A673 (cell line): ENCODE data around the gene INTS15. TPM values are rescaled to one million over a fixed set of nuclear protein-coding genes. Genes with fewer than 3 reads are reported as not detected.

Experiments used
- BruUV-seq: library from RNA; stranded (reverse); fragments of 400-500 nt; replicated peaks from 2 replicates; lab custom pipeline; 2021; lab: Mats Ljungman, UMichigan
- CTCF ChIA-PET: fragments of 300-600 bp; sonication (Branson Sonifier 250); formaldehyde crosslinking; loops from one replicate; lab custom pipeline; 2022; ENCODE audit warnings: antibody characterized with exemption; lab: Charles Lee
- POLR2A ChIA-PET: fragments of 300-600 bp; sonication (Branson Sonifier 250); formaldehyde crosslinking; loops from one replicate; lab custom pipeline; 2022; ENCODE audit warnings: antibody characterized with exemption; ENCODE audit not compliant: low non-redundant PET; lab: Charles Lee
- DNase-seq: peaks from one replicate; pipeline ENCODE4 v3.0.0-alpha.2; 2015; ENCODE audit warnings: low spot score
- H3K27ac ChIP-seq: fragments of 200-600 bp; sonication (generic); 2 replicates; pipeline ENCODE4 v1.5.1; 2016; ENCODE audit warnings: mixed run types, low read depth, mild to moderate bottlenecking, mixed read lengths, antibody characterized with exemption, low read length; ENCODE audit not compliant: poor library complexity, severe bottlenecking
- H3K27me3 ChIP-seq: fragments of 200-600 bp; sonication (generic); replicated peaks from 2 replicates; pipeline ENCODE4 v1.6.1; 2017; ENCODE audit warnings: mixed run types, low read depth, mild to moderate bottlenecking, mixed read lengths, antibody characterized with exemption, low read length; ENCODE audit not compliant: insufficient read depth, poor library complexity
- H3K36me3 ChIP-seq: fragments of 200-600 bp; sonication (generic); 2 replicates; pipeline ENCODE4 v1.6.1; 2016; ENCODE audit warnings: mixed run types, mild to moderate bottlenecking, mixed read lengths, antibody characterized with exemption, low read length; ENCODE audit not compliant: insufficient read depth, poor library complexity, severe bottlenecking
- H3K4me1 ChIP-seq: fragments of 200-600 bp; sonication (generic); 2 replicates; pipeline ENCODE4 v1.6.1; 2017; ENCODE audit warnings: mixed run types, mild to moderate bottlenecking, mixed read lengths, antibody characterized with exemption, low read length; ENCODE audit not compliant: insufficient read depth, poor library complexity, severe bottlenecking
- H3K4me3 ChIP-seq: fragments of 200-600 bp; sonication (generic); 2 replicates; pipeline ENCODE4 v1.5.1; 2016; ENCODE audit warnings: low read depth, mixed run types, mild to moderate bottlenecking, mixed read lengths, low read length; ENCODE audit not compliant: poor library complexity, severe bottlenecking
- H3K9me3 ChIP-seq: fragments of 200-600 bp; sonication (generic); 2 replicates; pipeline ENCODE4 v1.6.1; 2016; ENCODE audit warnings: mixed run types, low read depth, mild to moderate bottlenecking, mixed read lengths, antibody characterized with exemption, low read length; ENCODE audit not compliant: poor library complexity, severe bottlenecking
- EZH2 ChIP-seq: fragments of 200-600 bp; sonication (generic); IDR thresholded peaks from 2 replicates; pipeline ENCODE4 v1.6.1; 2017; ENCODE audit warnings: borderline replicate concordance, low read depth, mild to moderate bottlenecking, mixed read lengths, antibody characterized with exemption, low read length; ENCODE audit not compliant: poor library complexity, severe bottlenecking
- intact Hi-C: fragments of 100-400 bp; cut with micrococcal nuclease; formaldehyde crosslinking; loops from one replicate; pipeline ENCODE4 v1.10.0; 2022; ENCODE audit not compliant: unreplicated experiment
- total RNA-seq: library from RNA; stranded (reverse); gene quantifications from 2 replicates; pipeline ENCODE4 v1.2.3, GENCODE V29; 2021
- TF ChIP-seq, protein P1 (sequence below): fragments of 300-800, 200-600 bp; sonication (generic); conservative IDR thresholded peaks from 2 replicates; pipeline ENCODE4 v1.5.1; 2017; ENCODE audit warnings: low read depth, mild to moderate bottlenecking, antibody characterized with exemption, low read length, moderate library complexity, mixed read lengths

The INTS15 gene
- total RNA-seq, 1 experiment from 2014 or later: 39.7 TPM

DNA sequence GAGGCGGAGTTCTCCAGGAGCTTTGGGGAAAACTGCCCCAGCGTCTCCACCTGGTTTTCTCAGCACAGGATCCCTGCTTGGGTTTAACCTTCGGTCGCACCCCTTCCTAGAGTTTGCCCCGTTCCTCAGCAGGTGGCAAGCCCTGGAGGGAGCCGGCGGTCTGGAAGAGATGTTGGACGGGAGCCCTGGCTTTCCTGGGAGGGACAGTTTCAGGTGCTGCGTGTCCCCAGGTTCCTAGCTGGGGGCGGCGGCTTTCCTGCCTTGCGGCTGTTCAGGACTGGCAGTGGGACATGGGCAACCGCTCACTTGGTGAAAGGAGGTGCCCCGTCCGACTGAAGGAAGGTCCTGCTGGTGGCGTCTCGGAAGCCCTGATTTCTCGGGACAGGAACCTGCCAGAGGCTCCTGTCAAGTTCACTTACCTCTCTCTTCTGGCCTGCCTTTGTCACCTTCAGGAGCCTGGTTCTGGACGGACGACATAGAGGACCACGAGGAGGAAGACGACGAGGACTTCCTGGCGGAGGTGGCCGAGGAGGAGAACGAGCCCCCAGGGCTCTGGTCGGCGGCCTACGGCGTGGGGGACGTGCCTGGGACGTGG, 62.1 kb downstream of the INTS15 start:
- TF ChIP-seq, protein P1, sequence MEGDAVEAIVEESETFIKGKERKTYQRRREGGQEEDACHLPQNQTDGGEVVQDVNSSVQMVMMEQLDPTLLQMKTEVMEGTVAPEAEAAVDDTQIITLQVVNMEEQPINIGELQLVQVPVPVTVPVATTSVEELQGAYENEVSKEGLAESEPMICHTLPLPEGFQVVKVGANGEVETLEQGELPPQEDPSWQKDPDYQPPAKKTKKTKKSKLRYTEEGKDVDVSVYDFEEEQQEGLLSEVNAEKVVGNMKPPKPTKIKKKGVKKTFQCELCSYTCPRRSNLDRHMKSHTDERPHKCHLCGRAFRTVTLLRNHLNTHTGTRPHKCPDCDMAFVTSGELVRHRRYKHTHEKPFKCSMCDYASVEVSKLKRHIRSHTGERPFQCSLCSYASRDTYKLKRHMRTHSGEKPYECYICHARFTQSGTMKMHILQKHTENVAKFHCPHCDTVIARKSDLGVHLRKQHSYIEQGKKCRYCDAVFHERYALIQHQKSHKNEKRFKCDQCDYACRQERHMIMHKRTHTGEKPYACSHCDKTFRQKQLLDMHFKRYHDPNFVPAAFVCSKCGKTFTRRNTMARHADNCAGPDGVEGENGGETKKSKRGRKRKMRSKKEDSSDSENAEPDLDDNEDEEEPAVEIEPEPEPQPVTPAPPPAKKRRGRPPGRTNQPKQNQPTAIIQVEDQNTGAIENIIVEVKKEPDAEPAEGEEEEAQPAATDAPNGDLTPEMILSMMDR: no peak
- no peak for TF ChIP-seq EZH2
- no peaks in the 10 kb centered on the region for H3K27me3 ChIP-seq
- peaks cover 21% of the 10 kb centered on the region for H3K36me3 ChIP-seq
- BruUV-seq: no TSS peak
- H3K27ac ChIP-seq: no peak overlapping the region
- CTCF ChIA-PET: no interaction called here
- intact Hi-C loops: no loop called here
- H3K4me1 ChIP-seq: no peaks in the 10 kb centered on the region
- H3K9me3 ChIP-seq: no peaks in the 10 kb centered on the region
- POLR2A ChIA-PET: no interaction called here
- DNase-seq: no peak
- no peak overlapping the region for H3K4me3 ChIP-seq

DNA sequence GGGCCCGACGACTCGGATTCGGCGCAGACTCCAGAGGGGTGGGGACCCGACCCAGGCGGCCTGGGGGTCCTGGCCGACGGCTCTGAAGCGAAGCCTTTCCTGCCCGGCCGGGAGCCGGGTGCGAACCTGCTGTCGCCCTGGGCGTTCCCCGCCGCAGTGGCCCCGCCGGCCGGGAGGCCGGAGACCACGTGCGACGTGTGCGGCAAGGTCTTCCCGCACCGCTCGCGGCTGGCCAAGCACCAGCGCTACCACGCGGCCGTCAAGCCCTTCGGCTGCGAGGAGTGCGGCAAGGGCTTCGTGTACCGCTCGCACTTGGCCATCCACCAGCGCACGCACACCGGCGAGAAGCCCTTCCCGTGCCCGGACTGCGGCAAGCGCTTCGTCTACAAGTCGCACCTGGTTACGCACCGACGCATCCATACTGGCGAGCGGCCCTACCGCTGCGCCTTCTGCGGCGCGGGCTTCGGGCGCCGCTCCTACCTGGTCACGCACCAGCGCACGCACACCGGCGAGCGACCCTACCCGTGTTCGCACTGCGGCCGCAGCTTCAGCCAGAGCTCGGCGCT, 62.7 kb downstream of the INTS15 start:
- H3K36me3 ChIP-seq: peaks cover 18% of the 10 kb centered on the region
- no peaks in the 10 kb centered on the region for H3K9me3 ChIP-seq
- intact Hi-C loops: no loop called here
- POLR2A ChIA-PET: no interaction called here
- no peak overlapping the region for H3K4me3 ChIP-seq
- CTCF ChIA-PET: interaction anchor here (0.6 kb wide), 1 partner anchor 656 kb away, joined by 4 read pairs; no protein-coding TSS in a partner anchor
- no peak for TF ChIP-seq EZH2
- TF ChIP-seq, protein P1: no peak
- H3K27ac ChIP-seq: no peak overlapping the region
- H3K4me1 ChIP-seq: no peaks in the 10 kb centered on the region
- BruUV-seq: no TSS peak
- DNase-seq: no peak
- no peaks in the 10 kb centered on the region for H3K27me3 ChIP-seq

DNA sequence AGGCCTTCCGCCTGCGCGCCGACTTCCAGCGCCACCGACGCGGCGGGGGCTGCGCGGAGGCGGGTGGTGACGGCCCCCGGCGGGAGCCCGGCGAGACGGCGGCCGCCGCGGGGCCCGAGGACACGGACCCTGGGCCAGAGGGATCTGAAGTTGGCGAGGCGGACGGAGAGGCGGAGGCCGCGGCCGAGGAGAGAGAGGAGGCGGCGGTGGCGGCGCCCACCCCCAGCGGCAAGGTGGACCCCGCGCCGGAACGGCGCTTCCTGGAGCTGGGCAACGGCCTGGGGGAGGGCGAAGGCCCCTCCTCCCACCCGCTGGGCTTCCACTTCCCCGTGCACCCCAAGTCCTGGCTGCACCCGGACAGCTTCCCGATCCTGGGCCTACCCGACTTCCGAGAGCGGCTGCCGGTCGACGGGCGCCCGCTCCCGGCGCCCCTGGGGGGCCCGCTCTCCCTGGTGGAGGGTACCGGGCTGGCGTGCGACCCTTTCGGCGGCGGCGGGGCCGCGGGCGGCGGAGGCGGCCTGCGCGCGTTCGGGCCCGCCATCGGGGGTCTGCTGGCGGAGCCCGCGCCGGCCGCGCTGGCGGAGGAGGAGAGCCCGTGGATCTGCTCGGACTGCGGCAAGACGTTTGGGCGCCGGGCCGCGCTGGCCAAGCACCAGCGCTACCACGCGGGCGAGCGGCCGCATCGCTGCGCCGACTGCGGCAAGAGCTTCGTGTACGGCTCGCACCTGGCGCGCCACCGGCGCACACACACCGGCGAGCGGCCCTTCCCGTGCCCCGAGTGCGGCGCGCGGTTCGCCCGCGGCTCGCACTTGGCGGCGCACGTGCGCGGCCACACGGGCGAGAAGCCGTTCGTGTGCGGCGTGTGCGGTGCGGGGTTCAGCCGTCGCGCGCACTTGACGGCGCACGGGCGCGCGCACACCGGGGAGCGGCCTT, 63.5 kb downstream of the INTS15 start:
- DNase-seq: no peak

More for the DNA sequence above, 63.5 kb downstream of the INTS15 start:
- no peak overlapping the region for H3K4me3 ChIP-seq
- H3K4me1 ChIP-seq: no peaks in the 10 kb centered on the region
- H3K27me3 ChIP-seq: no peaks in the 10 kb centered on the region
- TF ChIP-seq, protein P1: no peak
- no peak for TF ChIP-seq EZH2
- no TSS peak for BruUV-seq
- H3K36me3 ChIP-seq: peaks cover 18% of the 10 kb centered on the region
- H3K27ac ChIP-seq: no peak overlapping the region
- POLR2A ChIA-PET: no interaction called here
- no peaks in the 10 kb centered on the region for H3K9me3 ChIP-seq
- CTCF ChIA-PET: interaction anchor here (0.6 kb wide), 1 partner anchor 656 kb away, joined by 4 read pairs; no protein-coding TSS in a partner anchor
- intact Hi-C loops: no loop called here
